Testis (tissue), 3 donors: ENCODE data around the gene NFIA. TPM values are rescaled to one million over a fixed set of nuclear protein-coding genes. Genes with fewer than 3 reads are reported as not detected.

Experiments
- DNase-seq: peaks from one replicate; pipeline ENCODE4 v3.0.0-alpha.2; 2019
- H3K27ac ChIP-seq, 2 donors: fragments of 200-600 bp; sonication (generic); one replicate each; pipeline ENCODE4 v1.5.1; 2019
- H3K27me3 ChIP-seq: fragments of 200-600 bp; sonication (generic); one replicate; pipeline ENCODE4 v1.5.1; 2019
- H3K36me3 ChIP-seq: fragments of 200-600 bp; sonication (generic); one replicate; pipeline ENCODE4 v1.5.1; 2017; ENCODE audit warnings: low read depth; ENCODE audit errors: missing control alignments
- H3K4me1 ChIP-seq: fragments of 200-600 bp; sonication (generic); one replicate; pipeline ENCODE4 v1.5.1; 2019
- H3K4me3 ChIP-seq, 2 donors: fragments of 200-600 bp; sonication (generic); one replicate each; pipeline ENCODE4 v1.5.1; 2017 to 2019
- H3K9me3 ChIP-seq: fragments of 200-600 bp; sonication (generic); one replicate; pipeline ENCODE4 v1.5.1; 2017
- POLR2A ChIP-seq: fragments of 450-650 bp; IDR thresholded peaks from one replicate; pipeline ENCODE4 v1.6.1; 2017; ENCODE audit warnings: antibody characterized with exemption, mild to moderate bottlenecking, moderate library complexity
- WGBS, 2 donors: methylation state at CpG; one replicate each; pipeline ENCODE4 v1.1.5; 2018; 5-methylcytosine and 5-hydroxymethylcytosine counted together
- intact Hi-C: fragments of 100-400 bp; cut with DNase I; formaldehyde crosslinking; loops from one replicate; pipeline ENCODE4 v1.15.1; 2023; ENCODE audit warnings: low total_unique reads
- polyA plus RNA-seq: library from polyadenylated mRNA; stranded (reverse); fragments of 350-450 nt; fragmentation: Illumina TruSeq; extraction: RNeasy Lipid Tissue Mini Kit (QIAGEN cat#74804); gene quantifications from one replicate; pipeline ENCODE4 v1.2.3, GENCODE V29; 2014; ENCODE audit warnings: low read depth, low replicate concordance; ENCODE audit not compliant: insufficient read depth
- total RNA-seq, 2 donors: library from RNA; depleted of rRNA; stranded (reverse); fragments of >200 nt; gene quantifications; one replicate each; pipeline ENCODE4 v1.2.3, GENCODE V29; 2016
- TF ChIP-seq, protein P1 (sequence below), 3 experiments: fragments of 450-650 bp in 2 of 3; fragments of 200-600 bp in 1 of 3; sonication (generic) in 1 of 3; IDR thresholded peaks; one replicate each; pipeline ENCODE4 v1.5.1; 2016 to 2019; ENCODE audit warnings: antibody characterized with exemption in 3 of 3, mild to moderate bottlenecking in 2 of 3, moderate library complexity in 1 of 3

The NFIA gene
- total and polyA plus RNA-seq, 3 donors from 2014 or later = 11.6 to 78.9 (median 53.5) TPM

DNA sequence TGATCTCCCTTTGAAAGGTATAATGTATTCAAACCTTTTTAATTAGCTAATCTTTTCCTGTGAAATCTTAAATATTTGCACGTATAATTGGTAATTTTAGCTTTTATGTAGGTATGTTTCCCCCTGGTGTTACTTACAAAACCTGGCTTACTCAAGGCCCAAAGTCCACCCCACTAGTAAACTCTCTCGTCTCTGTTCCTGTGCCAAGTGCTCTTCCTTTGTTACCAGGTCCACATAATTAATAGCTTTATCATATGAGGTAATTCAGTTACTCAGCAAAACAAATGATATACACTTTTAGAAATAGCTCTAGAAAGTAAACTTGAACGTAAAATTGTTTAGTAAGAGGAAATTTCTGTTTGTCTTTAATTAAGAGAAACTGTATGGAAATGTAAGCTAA is 36.7 kb downstream of the NFIA start:
- H3K27me3 ChIP-seq = no peaks in the 10 kb centered on the region
- H3K9me3 ChIP-seq = no peaks in the 10 kb centered on the region
- intact Hi-C loops = no loop called here
- peaks cover 42% of the 10 kb centered on the region for H3K4me1 ChIP-seq
- H3K27ac ChIP-seq = no peak overlapping the region
- DNase-seq = no peak
- H3K36me3 ChIP-seq = no peaks in the 10 kb centered on the region
- 61 to 77% methylated on average over 3 of the region's 3 CpGs for WGBS, 2 donors
- H3K4me3 ChIP-seq = no peak overlapping the region
- TF ChIP-seq, protein P1, sequence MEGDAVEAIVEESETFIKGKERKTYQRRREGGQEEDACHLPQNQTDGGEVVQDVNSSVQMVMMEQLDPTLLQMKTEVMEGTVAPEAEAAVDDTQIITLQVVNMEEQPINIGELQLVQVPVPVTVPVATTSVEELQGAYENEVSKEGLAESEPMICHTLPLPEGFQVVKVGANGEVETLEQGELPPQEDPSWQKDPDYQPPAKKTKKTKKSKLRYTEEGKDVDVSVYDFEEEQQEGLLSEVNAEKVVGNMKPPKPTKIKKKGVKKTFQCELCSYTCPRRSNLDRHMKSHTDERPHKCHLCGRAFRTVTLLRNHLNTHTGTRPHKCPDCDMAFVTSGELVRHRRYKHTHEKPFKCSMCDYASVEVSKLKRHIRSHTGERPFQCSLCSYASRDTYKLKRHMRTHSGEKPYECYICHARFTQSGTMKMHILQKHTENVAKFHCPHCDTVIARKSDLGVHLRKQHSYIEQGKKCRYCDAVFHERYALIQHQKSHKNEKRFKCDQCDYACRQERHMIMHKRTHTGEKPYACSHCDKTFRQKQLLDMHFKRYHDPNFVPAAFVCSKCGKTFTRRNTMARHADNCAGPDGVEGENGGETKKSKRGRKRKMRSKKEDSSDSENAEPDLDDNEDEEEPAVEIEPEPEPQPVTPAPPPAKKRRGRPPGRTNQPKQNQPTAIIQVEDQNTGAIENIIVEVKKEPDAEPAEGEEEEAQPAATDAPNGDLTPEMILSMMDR (IDR thresholded peaks at IDR 0.05) = no peak
- no peak for TF ChIP-seq POLR2A

DNA sequence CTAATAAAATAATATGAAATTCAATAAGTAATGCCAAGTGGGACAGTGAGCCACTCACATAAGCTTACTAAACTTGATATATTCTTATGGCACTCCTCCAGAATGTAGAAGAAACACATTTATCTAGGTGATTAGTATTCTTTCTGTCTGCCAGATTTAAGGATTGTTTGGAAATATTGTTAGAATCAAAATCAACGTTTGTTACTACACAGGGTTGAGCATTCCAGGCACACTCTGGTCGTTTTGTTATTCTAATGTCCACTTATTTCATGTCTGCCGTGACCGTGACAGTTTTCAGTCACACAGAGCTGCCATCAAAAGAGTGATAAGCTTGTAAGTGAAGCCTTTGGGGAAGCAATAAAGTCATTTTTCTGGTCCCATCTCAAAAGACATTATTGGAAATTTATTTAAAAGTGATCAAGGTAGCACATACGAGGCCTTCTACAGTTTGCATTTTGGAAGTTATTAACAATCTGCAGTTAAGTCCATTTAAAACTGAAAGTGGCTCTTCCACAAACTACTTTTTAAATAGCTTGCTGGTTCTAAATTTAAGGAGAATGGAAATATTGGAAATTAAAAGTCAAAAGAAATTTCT is 38.0 kb downstream of the NFIA start:
- Histone ChIP-seq H3K4me3 (no peak overlapping the region), H3K4me1 (peaks cover 52% of the 10 kb centered on the region), H3K9me3 (no peaks in the 10 kb centered on the region), H3K36me3 (no peaks in the 10 kb centered on the region), H3K27me3 (no peaks in the 10 kb centered on the region), H3K27ac (peak overlapping the region in 1 of 2 donors; percentile 48)
- DNase-seq = no peak
- WGBS, 2 donors = 37 to 44% methylated on average over 5 of the region's 5 CpGs
- intact Hi-C loops = no loop called here
- TF ChIP-seq POLR2A = no peak
- TF ChIP-seq, protein P1 (IDR thresholded peaks at IDR 0.05) = no peak

DNA sequence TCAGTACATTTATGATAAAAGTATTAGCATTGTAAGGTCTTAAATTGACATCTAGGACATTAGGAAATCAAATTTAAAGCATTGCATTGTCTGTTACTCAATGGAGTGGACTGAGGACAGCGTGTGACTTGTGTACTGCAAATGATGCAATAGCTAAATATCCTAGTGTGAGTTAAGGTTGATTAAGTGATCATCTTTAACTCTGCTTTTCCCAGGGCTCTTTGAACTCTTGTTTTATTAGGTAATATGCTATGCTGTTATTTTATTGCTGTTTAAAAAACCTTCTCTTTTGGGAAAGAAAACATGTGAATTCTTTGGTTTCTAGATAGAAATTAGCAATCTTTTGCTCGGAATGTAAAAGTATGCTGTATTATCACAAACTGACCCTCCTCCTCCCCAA is 38.6 kb downstream of the NFIA start:
- Histone ChIP-seq H3K4me1 (peaks cover 51% of the 10 kb centered on the region), H3K4me3 (no peak overlapping the region), H3K36me3 (no peaks in the 10 kb centered on the region), H3K27ac (peak overlapping the region in 1 of 2 donors; percentile 48), H3K9me3 (no peaks in the 10 kb centered on the region), H3K27me3 (no peaks in the 10 kb centered on the region)
- TF ChIP-seq, protein P1 (IDR thresholded peaks at IDR 0.05) = no peak
- TF ChIP-seq POLR2A = no peak
- intact Hi-C loops = no loop called here
- DNase-seq = peak; percentile 42
- WGBS, 2 donors = 29 to 30% methylated on average over 2 of the region's 2 CpGs

DNA sequence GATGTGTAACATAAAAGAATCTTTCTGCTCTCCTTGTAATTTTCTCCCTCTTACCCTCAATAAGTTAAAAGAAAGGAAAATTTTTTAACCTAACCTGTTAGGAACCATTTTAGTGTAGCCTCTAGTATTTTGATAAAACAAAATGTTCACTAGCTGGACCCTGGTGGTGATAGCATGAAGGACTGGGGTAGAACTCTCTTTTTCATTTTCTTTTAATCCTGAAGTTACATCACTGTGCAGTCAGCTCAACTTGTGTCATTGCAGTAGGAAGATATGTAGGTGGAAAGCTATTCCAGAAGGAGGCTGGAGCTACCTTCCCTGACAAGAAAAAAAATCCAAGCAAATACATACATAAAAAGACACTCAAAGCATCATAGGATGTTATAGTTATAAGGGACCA is 39.3 kb downstream of the NFIA start:
- H3K36me3 ChIP-seq = no peaks in the 10 kb centered on the region
- H3K27ac ChIP-seq = peak overlapping the region in 1 of 2 donors; percentile 48
- intact Hi-C loops = no loop called here
- no peaks in the 10 kb centered on the region for H3K9me3 ChIP-seq
- TF ChIP-seq, protein P1 (IDR thresholded peaks at IDR 0.05) = no peak
- TF ChIP-seq POLR2A = no peak
- H3K27me3 ChIP-seq = no peaks in the 10 kb centered on the region
- DNase-seq = no peak
- H3K4me3 ChIP-seq = no peak overlapping the region
- H3K4me1 ChIP-seq = peaks cover 44% of the 10 kb centered on the region

DNA sequence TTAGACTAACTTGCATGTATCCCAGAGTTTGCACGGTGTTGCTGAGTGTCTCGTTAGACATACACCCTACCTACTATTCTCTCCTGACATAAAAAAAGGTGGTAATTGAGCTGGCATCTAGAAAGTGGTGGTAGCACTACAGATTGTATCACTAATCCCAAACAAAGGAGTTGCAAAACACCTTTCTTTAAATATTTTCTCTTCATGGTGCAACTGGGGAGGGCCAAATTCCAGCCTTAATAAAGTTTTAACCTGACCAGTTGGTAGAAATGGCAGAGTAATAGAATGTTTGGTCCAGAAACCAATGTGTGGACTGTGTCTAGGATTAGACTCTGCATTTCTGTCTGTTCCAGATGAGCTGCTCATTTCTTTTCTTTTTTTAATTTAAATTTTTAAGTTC is 40.0 kb downstream of the NFIA start:
- Histone ChIP-seq H3K27ac (no peak overlapping the region), H3K36me3 (no peaks in the 10 kb centered on the region), H3K4me1 (peaks cover 38% of the 10 kb centered on the region), H3K4me3 (no peak overlapping the region), H3K27me3 (no peaks in the 10 kb centered on the region), H3K9me3 (no peaks in the 10 kb centered on the region)
- DNase-seq = no peak
- intact Hi-C loops = no loop called here
- 83 to 96% methylated on average over 2 of the region's 2 CpGs for WGBS, 2 donors
- no peak for TF ChIP-seq POLR2A
- TF ChIP-seq, protein P1 (IDR thresholded peaks at IDR 0.05) = no peak
